T-cell (primary cell): ENCODE measurements around the gene SAMD3. TPM values are rescaled to one million over a fixed set of nuclear protein-coding genes. Genes with fewer than 3 reads are reported as not detected.
A peak's percentile ranks its signal among the peaks of the same experiment; 100 is the strongest.
"Not testable (repeated sequence)": the region's sequence is repeated elsewhere in the genome, so short reads cannot be mapped to it uniquely, and the experiment has no call there.

Source experiments
- ATAC-seq, 4 experiments: fragments of 200-7000 bp in 3 of 4; fragments of 150-1000 bp in 1 of 4; cut with Tn5 transposase; replicated peaks in 1 of 4; 1 replicate in 3 of 4; 2 replicates in 1 of 4; pipeline ENCODE4 v1.10.0; 2021; ENCODE audit warnings: moderate library complexity in 3 of 4, mild to moderate bottlenecking in 2 of 4, moderate number of reproducible peaks in 1 of 4
- CTCF ChIA-PET, 2 donors: fragments of 300-600 bp; sonication (Branson Sonifier 250); formaldehyde crosslinking; loops; one replicate each; lab custom pipeline; 2022; ENCODE audit warnings: antibody characterized with exemption in 2 of 2; lab: Charles Lee
- POLR2A ChIA-PET, 2 donors: fragments of 300-600 bp; sonication (Branson Sonifier 250); formaldehyde crosslinking; loops; one replicate each; lab custom pipeline; 2022; ENCODE audit warnings: antibody characterized with exemption in 2 of 2; lab: Charles Lee
- DNase-seq, 35 experiments: peaks; one replicate each; pipeline versions ENCODE4 v3.0.0 to v3.0.0-alpha.2; 2013 to 2023
- H3K27ac ChIP-seq: one replicate; pipeline ENCODE4 v1.5.1; 2013; ENCODE audit warnings: low read length
- H3K27me3 ChIP-seq, 2 experiments: replicated peaks in 1 of 2; 1 replicate in 1 of 2; 2 replicates in 1 of 2; pipeline versions ENCODE4 v1.6.1 to v1.7.0; 2013; ENCODE audit warnings: low read length in 1 of 2, mixed read lengths in 1 of 2; ENCODE audit not compliant: control insufficient read depth in 2 of 2, insufficient read depth in 2 of 2; ENCODE audit errors: extremely low read depth in 1 of 2
- H3K36me3 ChIP-seq, 2 donors: 1 replicate in 1 of 2; 2 replicates in 1 of 2; pipeline versions ENCODE4 v1.6.1 to v1.7.0; 2013; ENCODE audit warnings: low read length in 1 of 2; ENCODE audit not compliant: control insufficient read depth in 2 of 2, insufficient read depth in 1 of 2; ENCODE audit errors: extremely low read depth in 1 of 2
- H3K4me1 ChIP-seq, 2 experiments: 1 replicate in 1 of 2; 2 replicates in 1 of 2; pipeline versions ENCODE4 v1.6.1 to v1.7.0; 2013; ENCODE audit warnings: low read length in 2 of 2, mixed read lengths in 1 of 2; ENCODE audit not compliant: insufficient read depth in 2 of 2, control insufficient read depth in 1 of 2; ENCODE audit errors: extremely low read depth in 1 of 2
- H3K4me3 ChIP-seq, 2 donors: 1 replicate in 1 of 2; 2 replicates in 1 of 2; pipeline versions ENCODE4 v1.5.1 to v1.7.0; 2013; ENCODE audit warnings: mild to moderate bottlenecking in 2 of 2, low read length in 1 of 2, moderate library complexity in 1 of 2; ENCODE audit not compliant: control insufficient read depth in 1 of 2; ENCODE audit errors: extremely low read depth in 1 of 2
- H3K9me3 ChIP-seq: 2 replicates; pipeline ENCODE4 v1.7.0; 2013
- H3K27ac Mint-ChIP-seq, 2 donors: one replicate each; pipeline ENCODE4 v1.8.0; 2020 to 2021; ENCODE audit warnings: mild to moderate bottlenecking in 2 of 2, mixed read lengths in 2 of 2
- H3K27me3 Mint-ChIP-seq, 2 donors: one replicate each; pipeline ENCODE4 v1.8.0; 2021 to 2022; ENCODE audit warnings: mixed read lengths in 2 of 2
- H3K36me3 Mint-ChIP-seq: one replicate; pipeline ENCODE4 v1.8.0; 2021; ENCODE audit warnings: mixed read lengths
- H3K4me1 Mint-ChIP-seq, 3 donors: one replicate each; pipeline ENCODE4 v1.8.0; 2020 to 2022; ENCODE audit warnings: mixed read lengths in 3 of 3, mild to moderate bottlenecking in 1 of 3
- H3K4me3 Mint-ChIP-seq, 3 donors: one replicate each; pipeline ENCODE4 v1.8.0; 2020 to 2022; ENCODE audit warnings: mild to moderate bottlenecking in 3 of 3, mixed read lengths in 3 of 3, moderate library complexity in 3 of 3
- H3K9me3 Mint-ChIP-seq, 3 donors: one replicate each; pipeline ENCODE4 v1.8.0; 2020 to 2022; ENCODE audit warnings: mixed read lengths in 3 of 3
- WGBS: methylation state at CpG from one replicate; pipeline ENCODE4 v1.1.5; 2013; ENCODE audit warnings: missing lambda C conversion rate; ENCODE audit not compliant: insufficient coverage; 5-methylcytosine and 5-hydroxymethylcytosine counted together
- total RNA-seq, 35 experiments: library from RNA in 6 of 35; stranded (reverse) in 6 of 35; fragments of 120-200 nt in 1 of 35; gene quantifications; one replicate each; pipeline versions ENCODE4 v1.2.1 to v1.2.4 and lab custom pipeline; 2013 to 2026

SAMD3 gene
- total RNA-seq, 5 donors from 2014 or later (not counting 1 experiment from before 2014, with no cell fraction given), result 27.5 to 73.8 (median 38.5) TPM

DNA sequence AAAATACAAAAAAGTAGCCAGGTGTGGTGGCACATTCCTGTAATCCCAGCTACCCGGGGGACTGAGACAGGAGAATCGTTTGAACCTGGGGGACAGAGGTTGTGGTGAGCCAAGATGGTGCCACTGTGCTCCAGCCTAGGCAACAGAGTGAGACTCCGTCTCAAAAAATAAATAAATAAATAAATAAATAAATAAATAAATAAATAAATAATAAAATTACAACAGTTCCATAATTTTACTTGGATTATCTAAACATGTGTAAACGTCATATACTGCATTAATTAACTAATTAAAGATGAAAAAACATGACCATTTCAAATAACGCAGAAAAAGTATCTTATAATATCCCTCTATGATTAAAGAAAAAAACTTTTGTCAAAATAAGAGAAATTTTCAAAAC, 65.8 kb downstream of the SAMD3 start:
- DNase-seq, result no peak
- ATAC-seq, result no peak
- Histone ChIP-seq H3K36me3 (peaks cover 5 to 50% of the 10 kb centered on the region in 2 donors), H3K27me3 (no peaks in the 10 kb centered on the region), H3K9me3 (no peaks in the 10 kb centered on the region), H3K4me1 (no peaks in the 10 kb centered on the region), H3K27ac (no peak overlapping the region), H3K4me3 (no peak overlapping the region)
- H3K27me3 Mint-ChIP-seq, result no peaks in the 10 kb centered on the region
- no peak overlapping the region for H3K4me3 Mint-ChIP-seq
- H3K4me1 Mint-ChIP-seq, result peaks cover 0 to 13% (median 8%) of the 10 kb centered on the region in 3 donors
- CTCF ChIA-PET, result no interaction called here
- WGBS, result no CpG with 5 or more reads among the region's 5 CpGs
- no peak overlapping the region for H3K27ac Mint-ChIP-seq
- H3K36me3 Mint-ChIP-seq, result peaks cover 38% of the 10 kb centered on the region
- H3K9me3 Mint-ChIP-seq, result peaks cover 0 to 14% (median 9%) of the 10 kb centered on the region in 3 donors
- POLR2A ChIA-PET, result interaction anchor here in 1 of 2 donors (0.6 kb wide), 1 partner anchor 43 kb away, joined by 7 read pairs; no protein-coding TSS in a partner anchor

DNA sequence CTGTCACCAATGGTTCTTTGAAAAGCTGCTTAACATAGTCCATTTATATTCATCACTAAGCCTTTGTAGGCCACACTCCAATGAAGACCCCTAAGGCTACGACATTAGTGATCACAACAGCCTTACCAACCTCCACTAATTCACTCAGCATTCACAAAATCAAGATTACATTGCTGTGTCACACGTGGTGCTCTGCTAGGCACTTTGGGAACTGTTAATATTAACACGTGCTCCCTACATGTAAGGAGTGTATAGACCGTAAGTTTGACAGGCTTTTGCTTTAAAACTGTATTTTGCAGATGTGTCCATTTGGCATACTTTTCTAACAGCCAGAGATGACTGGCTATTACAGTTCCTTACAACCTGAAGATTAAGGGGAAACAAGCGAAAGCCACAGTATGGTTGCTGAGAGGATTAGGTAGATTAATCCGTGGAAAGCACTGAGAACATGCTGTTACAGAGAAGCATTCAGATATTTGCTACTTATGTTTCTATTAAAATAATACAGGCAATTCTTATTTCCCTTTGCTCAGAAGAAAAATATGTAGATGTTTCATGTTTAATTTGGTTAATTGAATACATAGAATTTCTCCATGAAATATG, 69.7 kb downstream of the SAMD3 start:
- H3K27ac ChIP-seq, result no peak overlapping the region
- H3K9me3 ChIP-seq, result no peaks in the 10 kb centered on the region
- H3K4me3 ChIP-seq, result no peak overlapping the region
- ATAC-seq (no peak), DNase-seq (no peak)
- no peak overlapping the region for H3K4me3 Mint-ChIP-seq
- no peaks in the 10 kb centered on the region for H3K27me3 Mint-ChIP-seq
- H3K4me1 Mint-ChIP-seq, result peaks cover 0 to 3% (median 2%) of the 10 kb centered on the region in 3 donors
- H3K9me3 Mint-ChIP-seq, result peaks cover 0 to under 1% (median 0%) of the 10 kb centered on the region in 3 donors
- no peaks in the 10 kb centered on the region for H3K27me3 ChIP-seq
- ChIA-PET POLR2A (no interaction called here), CTCF (no interaction called here)
- peaks cover 4 to 58% of the 10 kb centered on the region in 2 donors for H3K36me3 ChIP-seq
- no peak overlapping the region for H3K27ac Mint-ChIP-seq
- WGBS, result 100% methylated on average over 1 of the region's 6 CpGs
- H3K4me1 ChIP-seq, result no peaks in the 10 kb centered on the region
- H3K36me3 Mint-ChIP-seq, result peaks cover 41% of the 10 kb centered on the region

DNA sequence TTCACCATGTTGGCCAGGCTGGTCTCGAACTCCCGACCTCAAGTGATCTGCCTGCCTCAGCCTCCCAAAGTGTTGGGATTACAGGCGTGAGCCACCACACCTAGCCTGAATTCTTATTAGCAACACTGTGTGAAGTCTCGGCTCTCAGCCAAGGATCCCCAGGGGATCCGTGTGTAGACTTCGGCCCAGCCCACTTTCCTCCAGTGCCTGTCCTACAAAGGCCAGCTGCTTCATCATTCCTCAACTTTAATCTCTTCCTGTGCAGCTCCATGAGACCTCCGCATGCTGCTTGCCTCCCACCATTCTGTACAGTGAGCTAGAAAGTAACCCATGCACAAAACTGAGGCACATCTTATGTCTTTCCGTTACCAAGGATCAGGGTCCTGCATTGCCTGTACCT, 71.8 kb downstream of the SAMD3 start:
- Histone ChIP-seq H3K27me3 (no peaks in the 10 kb centered on the region), H3K4me3 (no peak overlapping the region), H3K27ac (no peak overlapping the region), H3K4me1 (no peaks in the 10 kb centered on the region), H3K9me3 (no peaks in the 10 kb centered on the region), H3K36me3 (peaks cover 8 to 66% of the 10 kb centered on the region in 2 donors)
- DNase-seq (no peak), ATAC-seq (no peak)
- peaks cover 45% of the 10 kb centered on the region for H3K36me3 Mint-ChIP-seq
- no peak overlapping the region for H3K4me3 Mint-ChIP-seq
- no peaks in the 10 kb centered on the region for H3K9me3 Mint-ChIP-seq
- CTCF ChIA-PET, result interaction anchor here (0.6 to 1.1 kb wide), 3 partner anchors 14 to 543 kb away, joined by 3 to 4 read pairs (median 3); no protein-coding TSS in a partner anchor
- H3K27ac Mint-ChIP-seq, result no peak overlapping the region
- POLR2A ChIA-PET, result no interaction called here
- WGBS, result 84% methylated on average over 8 of the region's 8 CpGs
- no peaks in the 10 kb centered on the region for H3K27me3 Mint-ChIP-seq
- peaks cover 0 to 3% (median 2%) of the 10 kb centered on the region in 3 donors for H3K4me1 Mint-ChIP-seq

DNA sequence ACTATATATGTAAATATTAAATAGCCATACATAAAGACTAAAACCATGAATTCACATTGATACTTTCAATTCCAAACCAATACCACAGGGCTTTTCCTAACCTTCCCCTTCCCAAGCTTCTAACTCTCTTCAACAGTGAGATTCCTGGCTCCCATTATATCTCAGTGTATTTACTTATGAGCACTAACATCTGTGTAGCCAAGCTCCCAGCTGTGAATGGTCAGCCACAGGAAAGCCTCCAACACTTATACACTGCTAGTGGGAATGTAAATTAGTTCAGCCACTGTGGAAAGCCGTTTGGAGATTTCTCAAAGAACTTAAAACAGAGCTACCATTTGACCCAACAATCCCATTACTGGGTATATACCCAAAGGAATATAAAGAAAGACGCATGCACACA, 73.7 kb downstream of the SAMD3 start:
- H3K9me3 Mint-ChIP-seq, H3K4me3 Mint-ChIP-seq, H3K27me3 Mint-ChIP-seq, DNase-seq, POLR2A ChIA-PET, H3K27ac ChIP-seq, H3K27ac Mint-ChIP-seq, H3K4me1 ChIP-seq, H3K4me1 Mint-ChIP-seq, H3K27me3 ChIP-seq, H3K9me3 ChIP-seq, ATAC-seq, H3K4me3 ChIP-seq: not testable (repeated sequence)
- H3K36me3 ChIP-seq, result peaks cover 8 to 67% of the 10 kb centered on the region in 2 donors
- WGBS, result 83% methylated on average over 1 of the region's 2 CpGs
- H3K36me3 Mint-ChIP-seq, result peaks cover 51% of the 10 kb centered on the region
- CTCF ChIA-PET, result interaction anchor here (0.8 to 1.1 kb wide), 2 partner anchors 74 to 134 kb away, joined by 3 read pairs; no protein-coding TSS in a partner anchor

DNA sequence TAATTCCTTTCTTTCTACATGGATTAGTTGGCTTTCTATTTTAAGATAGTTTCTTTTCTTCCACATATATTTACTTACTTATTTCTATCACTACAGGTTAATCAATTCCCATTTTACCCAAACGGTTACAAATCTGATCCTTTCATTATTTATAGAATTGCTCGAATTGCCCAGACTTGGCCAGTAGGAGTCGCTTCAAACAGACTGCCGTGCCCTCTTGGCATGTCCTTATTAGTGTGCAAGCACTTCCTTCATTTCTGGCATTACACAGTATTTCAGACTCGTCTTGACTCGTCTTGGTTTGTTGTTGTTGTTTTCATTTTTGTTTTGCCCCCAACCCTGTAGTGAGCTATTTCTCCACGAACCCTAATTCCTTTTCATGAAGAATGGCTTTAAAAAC, 74.6 kb downstream of the SAMD3 start:
- no peaks in the 10 kb centered on the region for H3K9me3 Mint-ChIP-seq
- ChIA-PET POLR2A (no interaction called here), CTCF (interaction anchor here in 1 of 2 donors (0.8 kb wide), 1 partner anchor 134 kb away, joined by 3 read pairs; no protein-coding TSS in a partner anchor)
- peaks cover 0 to 3% (median 2%) of the 10 kb centered on the region in 3 donors for H3K4me1 Mint-ChIP-seq
- H3K9me3 ChIP-seq, result no peaks in the 10 kb centered on the region
- ATAC-seq (peak in 1 of 4 experiments; percentile 52), DNase-seq (peak in 8 of 35 experiments; percentile 4 to 40 (median 14))
- H3K4me1 ChIP-seq, result no peaks in the 10 kb centered on the region
- no peak overlapping the region for H3K27ac ChIP-seq
- H3K27me3 ChIP-seq, result no peaks in the 10 kb centered on the region
- peak overlapping the region; percentile 23 to 36 for H3K27ac Mint-ChIP-seq
- H3K36me3 ChIP-seq, result peaks cover 16 to 69% of the 10 kb centered on the region in 2 donors
- H3K36me3 Mint-ChIP-seq, result peaks cover 59% of the 10 kb centered on the region
- no peak overlapping the region for H3K4me3 ChIP-seq
- no peaks in the 10 kb centered on the region for H3K27me3 Mint-ChIP-seq
- H3K4me3 Mint-ChIP-seq, result no peak overlapping the region
- WGBS, result 88% methylated on average over 5 of the region's 7 CpGs

DNA sequence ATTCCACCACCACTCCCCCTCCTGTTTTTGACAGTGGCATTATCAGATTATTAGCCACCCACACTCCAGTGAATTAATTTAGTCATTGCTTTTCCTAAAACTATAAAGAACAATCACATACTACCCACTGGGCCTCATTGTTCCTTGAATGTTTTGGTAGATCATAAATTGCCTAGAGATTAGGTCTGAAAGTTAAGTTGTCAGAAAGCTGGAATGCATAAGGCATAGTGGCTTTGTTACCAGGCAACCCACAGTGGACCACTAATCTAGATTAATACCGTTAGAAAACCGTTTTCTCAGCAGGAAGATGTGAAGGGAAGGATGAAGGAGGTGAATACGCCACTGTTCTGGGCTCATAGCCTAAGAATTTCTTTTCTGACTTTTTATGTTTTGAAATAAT, 75.6 kb downstream of the SAMD3 start:
- Mint-ChIP-seq H3K27ac (peak overlapping the region; percentile 45 to 83), H3K4me3 (no peak overlapping the region), H3K9me3 (no peaks in the 10 kb centered on the region), H3K4me1 (peaks cover 0 to 6% (median 4%) of the 10 kb centered on the region in 3 donors), H3K36me3 (peaks cover 68% of the 10 kb centered on the region), H3K27me3 (no peaks in the 10 kb centered on the region)
- WGBS, result 100% methylated on average over 1 of the region's 3 CpGs
- H3K27ac ChIP-seq, result no peak overlapping the region
- no peak for DNase-seq
- H3K36me3 ChIP-seq, result peaks cover 23 to 72% of the 10 kb centered on the region in 2 donors
- no peaks in the 10 kb centered on the region for H3K27me3 ChIP-seq
- no peak for ATAC-seq
- no peaks in the 10 kb centered on the region for H3K9me3 ChIP-seq
- H3K4me3 ChIP-seq, result no peak overlapping the region
- ChIA-PET POLR2A (no interaction called here), CTCF (interaction anchor here in 1 of 2 donors (0.6 kb wide), 1 partner anchor 44 kb away, joined by 3 read pairs; no protein-coding TSS in a partner anchor)
- H3K4me1 ChIP-seq, result no peaks in the 10 kb centered on the region
